Activated CD8-positive, alpha-beta T cell treated with anti-CD3 and anti-CD28 coated beads for 36 hours (primary cell): ENCODE results near the gene NSD1. TPM values are rescaled to one million over a fixed set of nuclear protein-coding genes. Genes with fewer than 3 reads are reported as not detected.

Experiments used
- total RNA-seq, 2 experiments: library from RNA; stranded (reverse); gene quantifications; one replicate each; pipeline ENCODE4 v1.2.3, GENCODE V29; 2021

Gene NSD1
- total RNA-seq, 2 experiments from 2014 or later, result 60.1 to 64.8 TPM

Other genes starting within 250 kb of the NSD1 start
- not detected for gene HK3, start 234.4 kb upstream of the NSD1 start, total RNA-seq
- gene UIMC1, start 127.0 kb upstream of the NSD1 start, total RNA-seq, result 10 to 100 TPM; 54.1 to 57.0 TPM
- 10 to 100 TPM; 15.0 to 17.0 TPM for gene ZNF346, start 111.1 kb upstream of the NSD1 start, total RNA-seq
- gene FGFR4, start 46.9 kb upstream of the NSD1 start, total RNA-seq, result 1 to 10 TPM; 1.3 to 2.2 TPM
- 10 to 100 TPM; 26.6 TPM for gene RAB24, start 169.9 kb downstream of the NSD1 start, total RNA-seq
- 100 to 1,000 TPM; 222 to 233 TPM for gene PRELID1, start 170.0 kb downstream of the NSD1 start, total RNA-seq
- gene MXD3, start 178.1 kb downstream of the NSD1 start, total RNA-seq, result 10 to 100 TPM; 19.3 to 25.1 TPM
- 10 to 100 TPM; 79.9 to 87.5 TPM for gene LMAN2, start 217.9 kb downstream of the NSD1 start, total RNA-seq
- 10 to 100 TPM; 50.4 to 52.5 TPM for gene RGS14, start 224.2 kb downstream of the NSD1 start, total RNA-seq